HepG2 (cell line): Measurements from ENCODE around the gene MAN2B2. TPM values are rescaled to one million over a fixed set of nuclear protein-coding genes. Genes with fewer than 3 reads are reported as not detected.

ENCODE experiments used
- CCDC6 ChIP-seq: sonication (generic); formaldehyde crosslinking; IDR thresholded peaks from 2 replicates; pipeline ENCODE4 v1.8.1; 2022; ENCODE audit warnings: mild to moderate bottlenecking, missing genetic modification reagents, moderate library complexity
- CHCHD3 ChIP-seq: sonication (generic); formaldehyde crosslinking; IDR thresholded peaks from 2 replicates; pipeline ENCODE4 v1.8.0; 2022; ENCODE audit warnings: mild to moderate bottlenecking, missing genetic modification reagents, moderate library complexity
- DMAP1 ChIP-seq: IDR thresholded peaks from 2 replicates; pipeline ENCODE4 v1.6.1; 2016
- HHEX ChIP-seq: IDR thresholded peaks from 2 replicates; pipeline ENCODE4 v1.6.1; 2016; ENCODE audit warnings: control low read depth
- JUN ChIP-seq: sonication (generic); formaldehyde crosslinking; IDR thresholded peaks from 2 replicates; pipeline ENCODE4 v1.4.0; 2020; ENCODE audit warnings: mild to moderate bottlenecking, missing genetic modification reagents
- NCOR1 ChIP-seq: fragments of 200-600 bp; sonication (generic); IDR thresholded peaks from 2 replicates; pipeline ENCODE4 v1.7.0; 2017; ENCODE audit warnings: antibody characterized with exemption, low read length, borderline replicate concordance
- NFE2 ChIP-seq: sonication (generic); formaldehyde crosslinking; IDR thresholded peaks from 2 replicates; pipeline ENCODE4 v1.4.0; 2020; ENCODE audit warnings: missing genetic modification reagents
- NR1H2 ChIP-seq: sonication (generic); formaldehyde crosslinking; IDR thresholded peaks from 2 replicates; pipeline ENCODE4 v1.8.1; 2022; ENCODE audit warnings: low read depth, missing genetic modification reagents, borderline replicate concordance
- SMARCC2 ChIP-seq: fragments of 450-650 bp; IDR thresholded peaks from 2 replicates; pipeline ENCODE4 v1.6.1; 2017; ENCODE audit warnings: antibody characterized with exemption, mild to moderate bottlenecking
- ZKSCAN1 ChIP-seq: fragments of 150-350 bp; IDR thresholded peaks from 2 replicates; pipeline ENCODE4 v1.6.1; 2014; ENCODE audit warnings: low read length
- ZNF101 ChIP-seq: sonication (generic); formaldehyde crosslinking; IDR thresholded peaks from 2 replicates; pipeline ENCODE4 v1.4.0; 2020; ENCODE audit warnings: mild to moderate bottlenecking, low read depth, missing genetic modification reagents, borderline replicate concordance
- ZNF124 ChIP-seq: sonication (generic); formaldehyde crosslinking; IDR thresholded peaks from 2 replicates; pipeline ENCODE4 v1.4.0; 2020; ENCODE audit warnings: missing genetic modification reagents
- ZNF607 ChIP-seq: sonication (generic); formaldehyde crosslinking; IDR thresholded peaks from 2 replicates; pipeline ENCODE4 v1.5.1; 2020; ENCODE audit warnings: missing genetic modification reagents, mild to moderate bottlenecking, borderline replicate concordance
- ZNF674 ChIP-seq: sonication (generic); formaldehyde crosslinking; IDR thresholded peaks from 2 replicates; pipeline ENCODE4 v1.5.0; 2020; ENCODE audit warnings: low read depth, mild to moderate bottlenecking, missing genetic modification reagents
- ZNF839 ChIP-seq: sonication (generic); formaldehyde crosslinking; IDR thresholded peaks from 2 replicates; pipeline ENCODE4 v1.4.0; 2020; ENCODE audit warnings: missing genetic modification reagents, mild to moderate bottlenecking, borderline replicate concordance
- ZNF850 ChIP-seq: sonication (generic); formaldehyde crosslinking; conservative IDR thresholded peaks from 2 replicates; pipeline ENCODE4 v1.9.0; 2021; ENCODE audit warnings: mild to moderate bottlenecking, missing genetic modification reagents
- polyA plus RNA-seq, 8 experiments: library from polyadenylated mRNA; depleted of rRNA in 3 of 8; stranded (reverse) in 7 of 8; unstranded in 1 of 8; fragments of >200 nt; fragmentation: Illumina TruSeq in 4 of 8; extraction: Trizol in 4 of 8; gene quantifications; 2 replicates each; pipeline versions ENCODE4 v1.2.1 to v1.2.3, GENCODE V29; 2011 to 2016; ENCODE audit warnings: low read depth in 4 of 8, missing spikeins in 1 of 8, mixed read lengths in 1 of 8; ENCODE audit not compliant: insufficient read depth in 1 of 8
- total RNA-seq, 5 experiments: library from RNA; depleted of rRNA; stranded (reverse); fragments of >200 nt; fragmentation: Illumina TruSeq; extraction: Trizol; gene quantifications; 2 replicates each; pipeline ENCODE4 v1.2.3, GENCODE V29; 2016; ENCODE audit warnings: low read depth in 1 of 5
- TF ChIP-seq, protein P1 (sequence below): sonication (generic); formaldehyde crosslinking; IDR thresholded peaks from 2 replicates; pipeline ENCODE4 v1.4.0; 2020; ENCODE audit warnings: missing genetic modification reagents, borderline replicate concordance
- TF ChIP-seq, protein P2 (sequence below): sonication (generic); formaldehyde crosslinking; IDR thresholded peaks from 2 replicates; pipeline ENCODE4 v1.5.0; 2020; ENCODE audit warnings: missing genetic modification reagents
- TF ChIP-seq, protein P3 (sequence below): sonication (generic); formaldehyde crosslinking; IDR thresholded peaks from 2 replicates; pipeline ENCODE4 v1.4.0; 2020; ENCODE audit warnings: mild to moderate bottlenecking, missing genetic modification reagents
- TF ChIP-seq, protein P4 (sequence below): sonication (generic); formaldehyde crosslinking; IDR thresholded peaks from 2 replicates; pipeline ENCODE4 v1.4.0; 2020; ENCODE audit warnings: mild to moderate bottlenecking, missing genetic modification reagents, borderline replicate concordance

The MAN2B2 gene
- total and polyA plus RNA-seq, 2 of the 13 experiments (the other 11 are each of a cell fraction or from before 2014, with no cell fraction given): 4.8 to 5.4 TPM

DNA sequence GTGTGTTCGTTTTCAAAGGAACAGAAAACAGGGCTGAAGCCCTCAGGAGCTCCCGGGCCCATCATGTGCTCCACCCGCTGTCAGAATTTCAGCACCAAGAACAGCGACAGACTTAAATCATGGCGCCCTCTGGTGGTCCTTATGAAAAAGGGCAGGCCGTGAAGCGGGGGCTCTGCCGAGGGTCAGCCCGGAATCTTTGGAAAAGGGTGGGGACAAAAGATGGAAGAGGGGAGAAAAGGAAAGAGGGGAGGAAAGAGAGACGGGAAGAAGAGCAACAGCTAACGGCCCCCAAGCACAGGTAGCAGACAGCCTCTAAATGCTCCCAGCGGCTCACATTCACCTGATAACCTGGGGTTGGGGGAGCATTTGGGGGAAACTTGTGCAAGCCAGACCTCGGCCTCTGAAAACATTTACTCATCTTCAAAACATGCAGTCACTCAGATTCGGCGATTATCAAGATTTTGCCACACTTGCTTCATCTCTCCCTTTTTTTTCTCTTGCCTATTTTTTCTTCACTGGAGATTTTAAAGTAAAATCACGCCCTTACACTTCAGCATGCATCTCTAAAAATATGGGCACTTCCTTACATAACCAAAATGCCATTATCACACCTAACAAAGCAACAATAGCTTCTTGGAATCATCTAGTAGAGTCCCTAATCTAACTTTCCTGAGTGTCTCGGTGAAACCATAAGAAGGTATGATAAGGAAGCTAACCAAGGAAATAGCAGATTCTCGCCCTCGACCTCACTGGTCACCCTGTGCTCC is 28.1 kb upstream of the MAN2B2 start (continued):
- no peak for TF ChIP-seq NR1H2 (CRISPR knock-in tag)
- TF ChIP-seq SMARCC2: no peak
- TF ChIP-seq CHCHD3: no peak
- TF ChIP-seq NFE2 (CRISPR knock-in tag): no peak
- TF ChIP-seq JUN (CRISPR knock-in tag): no peak
- no peak for TF ChIP-seq ZNF101 (CRISPR knock-in tag)
- TF ChIP-seq DMAP1: no peak
- TF ChIP-seq, protein P1, sequence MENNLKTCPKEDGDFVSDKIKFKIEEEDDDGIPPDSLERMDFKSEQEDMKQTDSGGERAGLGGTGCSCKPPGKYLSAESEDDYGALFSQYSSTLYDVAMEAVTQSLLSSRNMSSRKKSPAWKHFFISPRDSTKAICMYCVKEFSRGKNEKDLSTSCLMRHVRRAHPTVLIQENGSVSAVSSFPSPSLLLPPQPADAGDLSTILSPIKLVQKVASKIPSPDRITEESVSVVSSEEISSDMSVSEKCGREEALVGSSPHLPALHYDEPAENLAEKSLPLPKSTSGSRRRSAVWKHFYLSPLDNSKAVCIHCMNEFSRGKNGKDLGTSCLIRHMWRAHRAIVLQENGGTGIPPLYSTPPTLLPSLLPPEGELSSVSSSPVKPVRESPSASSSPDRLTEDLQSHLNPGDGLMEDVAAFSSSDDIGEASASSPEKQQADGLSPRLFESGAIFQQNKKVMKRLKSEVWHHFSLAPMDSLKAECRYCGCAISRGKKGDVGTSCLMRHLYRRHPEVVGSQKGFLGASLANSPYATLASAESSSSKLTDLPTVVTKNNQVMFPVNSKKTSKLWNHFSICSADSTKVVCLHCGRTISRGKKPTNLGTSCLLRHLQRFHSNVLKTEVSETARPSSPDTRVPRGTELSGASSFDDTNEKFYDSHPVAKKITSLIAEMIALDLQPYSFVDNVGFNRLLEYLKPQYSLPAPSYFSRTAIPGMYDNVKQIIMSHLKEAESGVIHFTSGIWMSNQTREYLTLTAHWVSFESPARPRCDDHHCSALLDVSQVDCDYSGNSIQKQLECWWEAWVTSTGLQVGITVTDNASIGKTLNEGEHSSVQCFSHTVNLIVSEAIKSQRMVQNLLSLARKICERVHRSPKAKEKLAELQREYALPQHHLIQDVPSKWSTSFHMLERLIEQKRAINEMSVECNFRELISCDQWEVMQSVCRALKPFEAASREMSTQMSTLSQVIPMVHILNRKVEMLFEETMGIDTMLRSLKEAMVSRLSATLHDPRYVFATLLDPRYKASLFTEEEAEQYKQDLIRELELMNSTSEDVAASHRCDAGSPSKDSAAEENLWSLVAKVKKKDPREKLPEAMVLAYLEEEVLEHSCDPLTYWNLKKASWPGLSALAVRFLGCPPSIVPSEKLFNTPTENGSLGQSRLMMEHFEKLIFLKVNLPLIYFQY (CRISPR knock-in tag): peak; percentile 83
- peak; percentile 82; the same call in 1 of the 2 replicates for TF ChIP-seq CCDC6 (CRISPR knock-in tag)
- TF ChIP-seq, protein P2, sequence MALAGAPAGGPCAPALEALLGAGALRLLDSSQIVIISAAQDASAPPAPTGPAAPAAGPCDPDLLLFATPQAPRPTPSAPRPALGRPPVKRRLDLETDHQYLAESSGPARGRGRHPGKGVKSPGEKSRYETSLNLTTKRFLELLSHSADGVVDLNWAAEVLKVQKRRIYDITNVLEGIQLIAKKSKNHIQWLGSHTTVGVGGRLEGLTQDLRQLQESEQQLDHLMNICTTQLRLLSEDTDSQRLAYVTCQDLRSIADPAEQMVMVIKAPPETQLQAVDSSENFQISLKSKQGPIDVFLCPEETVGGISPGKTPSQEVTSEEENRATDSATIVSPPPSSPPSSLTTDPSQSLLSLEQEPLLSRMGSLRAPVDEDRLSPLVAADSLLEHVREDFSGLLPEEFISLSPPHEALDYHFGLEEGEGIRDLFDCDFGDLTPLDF: 0 out of 2 replicates have a peak, but pooled peaks have one; percentile 40
- TF ChIP-seq ZNF124 (CRISPR knock-in tag): peak; percentile 95
- TF ChIP-seq ZNF850 (CRISPR knock-in tag): no peak
- no peak for TF ChIP-seq ZKSCAN1
- no peak for TF ChIP-seq NCOR1
- TF ChIP-seq HHEX: no peak
- no peak for TF ChIP-seq ZNF839
- TF ChIP-seq, protein P3, sequence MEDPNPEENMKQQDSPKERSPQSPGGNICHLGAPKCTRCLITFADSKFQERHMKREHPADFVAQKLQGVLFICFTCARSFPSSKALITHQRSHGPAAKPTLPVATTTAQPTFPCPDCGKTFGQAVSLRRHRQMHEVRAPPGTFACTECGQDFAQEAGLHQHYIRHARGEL: no peak
- no peak for TF ChIP-seq ZNF674
- TF ChIP-seq, protein P4, sequence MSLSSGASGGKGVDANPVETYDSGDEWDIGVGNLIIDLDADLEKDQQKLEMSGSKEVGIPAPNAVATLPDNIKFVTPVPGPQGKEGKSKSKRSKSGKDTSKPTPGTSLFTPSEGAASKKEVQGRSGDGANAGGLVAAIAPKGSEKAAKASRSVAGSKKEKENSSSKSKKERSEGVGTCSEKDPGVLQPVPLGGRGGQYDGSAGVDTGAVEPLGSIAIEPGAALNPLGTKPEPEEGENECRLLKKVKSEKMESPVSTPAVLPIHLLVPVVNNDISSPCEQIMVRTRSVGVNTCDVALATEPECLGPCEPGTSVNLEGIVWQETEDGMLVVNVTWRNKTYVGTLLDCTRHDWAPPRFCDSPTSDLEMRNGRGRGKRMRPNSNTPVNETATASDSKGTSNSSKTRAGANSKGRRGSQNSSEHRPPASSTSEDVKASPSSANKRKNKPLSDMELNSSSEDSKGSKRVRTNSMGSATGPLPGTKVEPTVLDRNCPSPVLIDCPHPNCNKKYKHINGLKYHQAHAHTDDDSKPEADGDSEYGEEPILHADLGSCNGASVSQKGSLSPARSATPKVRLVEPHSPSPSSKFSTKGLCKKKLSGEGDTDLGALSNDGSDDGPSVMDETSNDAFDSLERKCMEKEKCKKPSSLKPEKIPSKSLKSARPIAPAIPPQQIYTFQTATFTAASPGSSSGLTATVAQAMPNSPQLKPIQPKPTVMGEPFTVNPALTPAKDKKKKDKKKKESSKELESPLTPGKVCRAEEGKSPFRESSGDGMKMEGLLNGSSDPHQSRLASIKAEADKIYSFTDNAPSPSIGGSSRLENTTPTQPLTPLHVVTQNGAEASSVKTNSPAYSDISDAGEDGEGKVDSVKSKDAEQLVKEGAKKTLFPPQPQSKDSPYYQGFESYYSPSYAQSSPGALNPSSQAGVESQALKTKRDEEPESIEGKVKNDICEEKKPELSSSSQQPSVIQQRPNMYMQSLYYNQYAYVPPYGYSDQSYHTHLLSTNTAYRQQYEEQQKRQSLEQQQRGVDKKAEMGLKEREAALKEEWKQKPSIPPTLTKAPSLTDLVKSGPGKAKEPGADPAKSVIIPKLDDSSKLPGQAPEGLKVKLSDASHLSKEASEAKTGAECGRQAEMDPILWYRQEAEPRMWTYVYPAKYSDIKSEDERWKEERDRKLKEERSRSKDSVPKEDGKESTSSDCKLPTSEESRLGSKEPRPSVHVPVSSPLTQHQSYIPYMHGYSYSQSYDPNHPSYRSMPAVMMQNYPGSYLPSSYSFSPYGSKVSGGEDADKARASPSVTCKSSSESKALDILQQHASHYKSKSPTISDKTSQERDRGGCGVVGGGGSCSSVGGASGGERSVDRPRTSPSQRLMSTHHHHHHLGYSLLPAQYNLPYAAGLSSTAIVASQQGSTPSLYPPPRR (CRISPR knock-in tag): no peak
- 0 out of 2 replicates have a peak, but pooled peaks have one; percentile 62 for TF ChIP-seq ZNF607 (CRISPR knock-in tag)
